8988T (cell line): ENCODE results near the gene ASPRV1.
"Not testable (repeated sequence)": the region's sequence is repeated elsewhere in the genome, so short reads cannot be mapped to it uniquely, and the experiment has no call there.

ENCODE experiments used
- DNase-seq: peaks from one replicate; pipeline ENCODE4 v3.0.0; 2011

ASPRV1 gene

DNA sequence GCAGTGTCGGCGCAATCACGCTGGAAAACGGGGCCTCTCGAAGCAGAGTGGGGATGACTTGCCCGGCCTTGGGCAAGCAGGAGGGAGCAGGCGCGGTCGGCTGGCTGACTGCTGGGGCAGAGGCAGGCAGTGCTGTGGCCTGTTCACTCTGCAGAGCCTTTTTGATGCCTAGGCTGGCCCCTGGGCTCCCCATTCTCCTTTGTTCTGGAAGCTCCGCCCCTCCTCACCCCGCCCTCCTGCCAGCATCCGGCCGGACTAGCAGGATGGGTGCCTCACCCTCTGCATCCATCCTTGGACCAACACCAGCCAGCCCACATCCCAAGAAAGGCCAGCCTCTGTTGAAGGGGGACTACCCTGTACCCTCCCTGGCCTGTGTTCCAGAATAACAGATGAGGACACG, at the start of gene ASPRV1:
Gene ASPRV1, minus strand, starts transcription at position 136 of the 400 bp plus-strand sequence. CDS start 195 bp downstream, outside the sequence.
- no peak for DNase-seq

DNA sequence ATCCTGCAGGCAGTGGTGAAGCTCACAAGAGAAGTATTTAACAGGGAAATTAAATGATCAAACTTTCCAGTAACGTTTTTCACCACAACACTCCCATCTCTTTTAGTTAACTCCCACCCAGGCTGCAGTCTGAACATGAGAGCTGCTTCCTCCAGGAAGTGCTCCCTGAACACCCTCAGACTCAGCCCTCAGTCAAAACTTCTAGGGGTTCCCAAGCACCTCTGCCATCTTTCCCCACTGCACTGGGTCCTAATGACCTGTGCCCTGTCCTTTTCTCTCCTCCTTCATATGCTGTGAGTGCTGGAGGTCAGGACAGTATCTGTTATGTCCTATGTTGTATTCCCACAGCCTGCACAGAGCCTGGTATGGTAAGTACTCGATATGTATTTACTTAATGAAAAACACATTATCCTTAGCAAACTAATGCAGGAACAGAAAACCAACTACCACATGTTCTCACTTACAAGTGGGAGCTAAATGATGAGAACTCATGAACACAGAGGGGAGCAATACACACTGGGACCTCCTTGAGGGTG, 49.2 kb upstream of the ASPRV1 start:
- no peak for DNase-seq

DNA sequence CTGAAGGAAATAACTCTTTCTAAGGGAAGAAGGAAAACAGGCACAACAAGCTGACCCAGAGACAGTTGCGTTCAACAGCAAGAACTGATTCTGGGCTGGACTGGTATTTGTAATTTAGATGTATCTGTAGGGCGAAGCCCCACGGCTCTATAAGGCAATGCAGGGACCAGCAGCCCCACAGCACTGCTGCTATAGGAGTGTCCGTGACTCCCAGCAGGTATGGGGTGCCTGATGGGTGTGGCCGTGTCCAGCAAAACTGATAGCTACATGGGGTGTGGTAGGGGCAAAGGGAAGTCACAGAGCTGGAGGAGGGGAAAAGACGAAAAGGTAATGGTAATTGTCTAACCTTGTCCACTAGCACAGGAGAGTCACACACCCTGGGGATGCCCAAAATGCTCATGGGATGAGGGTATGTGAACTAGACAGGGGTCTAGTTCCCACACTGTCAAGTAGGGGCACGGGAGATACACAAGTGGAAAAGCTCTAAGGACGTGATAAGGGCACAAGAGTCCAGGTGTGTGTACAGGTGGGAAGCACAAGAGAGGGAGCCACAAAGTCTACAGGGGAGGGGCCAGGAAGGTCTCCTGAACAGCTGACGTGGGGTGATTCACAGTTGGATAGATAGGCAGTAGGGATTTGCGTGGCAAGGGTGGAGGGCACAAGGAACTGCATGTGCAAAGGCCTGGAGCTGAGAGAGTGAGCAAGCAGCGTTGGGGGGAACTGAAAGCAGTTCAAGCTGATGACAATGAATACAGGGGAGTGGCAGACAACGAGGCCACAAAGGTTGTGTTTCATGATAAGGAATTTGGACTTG, 48.5 kb upstream of the ASPRV1 start:
- no peak for DNase-seq

DNA sequence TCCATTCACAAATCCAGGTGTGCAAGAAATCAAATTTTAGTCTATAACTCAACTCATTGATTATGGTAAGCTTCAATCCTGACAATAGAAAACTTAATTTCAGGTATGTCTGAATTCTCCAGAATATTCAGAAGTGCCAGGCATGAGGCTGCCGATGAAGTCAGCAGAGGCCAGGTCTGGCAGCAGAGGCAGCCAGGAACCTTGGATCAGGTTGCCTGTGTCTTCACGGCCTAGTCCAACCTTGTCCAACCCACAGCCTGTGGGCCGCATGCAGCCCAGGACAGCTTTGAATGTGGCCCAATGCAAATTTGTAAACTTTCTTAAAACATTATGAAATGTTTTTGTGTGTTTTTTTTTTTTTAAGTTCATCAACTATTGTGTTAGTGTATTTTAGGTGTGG, 46.9 kb upstream of the ASPRV1 start:
- DNase-seq: no peak

DNA sequence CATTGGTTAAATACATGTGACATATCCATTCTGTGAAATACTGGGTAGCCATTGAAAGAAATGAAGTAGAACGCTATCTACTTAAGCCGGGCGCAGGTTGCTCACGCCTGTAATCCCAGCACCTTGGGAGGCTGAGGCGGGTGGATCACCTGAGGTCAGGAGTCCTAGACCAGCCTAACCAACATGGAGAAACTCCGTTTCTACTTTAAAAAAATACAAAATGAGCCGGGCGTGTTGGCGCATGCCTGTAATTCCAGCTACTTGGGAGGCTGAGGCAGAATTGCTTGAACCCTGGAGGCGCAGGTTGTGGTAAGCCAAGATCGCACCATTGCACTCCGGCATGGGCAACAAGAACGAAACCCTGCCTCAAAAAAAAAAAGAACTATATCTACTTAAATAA, 45.7 kb upstream of the ASPRV1 start:
- no peak for DNase-seq

DNA sequence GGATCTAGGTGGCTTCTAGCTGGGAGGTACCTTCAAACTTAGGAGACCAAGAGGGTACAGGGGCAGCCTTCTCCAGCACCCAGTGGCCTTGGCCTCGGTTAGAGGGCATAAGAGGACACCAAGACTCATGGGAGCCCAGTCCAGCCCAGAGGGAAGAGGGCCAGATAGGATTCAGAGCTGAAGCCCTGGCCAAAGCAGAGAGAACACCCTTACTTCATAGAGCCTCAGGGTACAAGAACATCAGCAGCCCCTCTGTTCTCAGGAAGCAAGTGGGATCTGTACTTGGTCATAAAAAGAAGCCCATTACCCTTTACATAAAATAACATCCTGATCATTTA, 45.0 kb upstream of the ASPRV1 start:
- no peak for DNase-seq

DNA sequence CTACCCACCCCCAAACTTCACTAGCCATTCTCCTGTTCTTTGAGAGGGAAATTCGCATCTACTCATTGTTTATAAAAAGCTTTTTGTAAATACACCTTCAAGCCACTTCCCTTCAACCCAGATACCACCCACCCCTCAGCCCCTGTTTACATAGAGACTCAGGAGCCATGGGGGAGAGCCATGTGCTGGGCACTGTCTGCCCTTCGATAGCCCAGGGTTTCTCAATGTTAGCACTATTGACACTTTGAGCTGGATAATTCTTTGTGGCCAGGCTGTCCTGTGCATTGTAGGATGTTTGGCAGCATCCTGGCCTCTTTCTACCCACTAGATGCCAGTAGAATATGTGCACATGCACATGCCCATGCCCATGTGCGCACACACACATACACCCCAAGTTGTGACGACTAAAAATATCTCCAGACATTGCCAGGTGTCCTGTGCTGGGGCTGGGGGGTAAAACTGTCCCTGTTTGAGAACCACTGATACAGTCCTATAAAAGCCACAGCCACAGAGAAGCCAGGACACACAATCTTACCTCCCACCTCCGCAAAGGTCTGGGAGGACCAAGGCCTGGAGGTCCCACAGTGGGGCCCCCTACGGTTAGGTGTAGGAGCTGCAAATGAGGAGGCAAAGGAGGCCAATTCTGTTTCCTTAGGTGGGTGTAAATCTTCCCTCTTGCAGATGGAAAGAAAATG, 44.5 kb upstream of the ASPRV1 start:
- no peak for DNase-seq

DNA sequence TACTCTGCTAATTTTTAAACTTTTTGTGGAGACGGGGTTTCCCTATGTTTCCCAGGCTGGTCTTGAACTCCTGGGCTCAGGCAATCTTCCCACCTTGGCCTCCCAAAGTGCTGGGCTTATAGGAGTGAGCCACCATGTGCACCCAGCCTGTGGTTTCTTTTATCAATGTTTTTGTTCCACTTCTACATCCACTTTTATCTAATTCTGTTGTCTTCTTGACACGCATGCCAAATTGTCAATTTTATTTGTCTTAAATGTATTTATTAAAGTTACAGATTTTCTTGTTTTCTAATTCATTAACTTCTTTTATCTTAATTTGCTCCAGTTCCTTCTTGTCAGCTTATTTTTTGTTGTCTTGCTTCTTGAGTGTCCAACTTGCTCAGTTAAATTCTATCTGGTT, 43.8 kb upstream of the ASPRV1 start:
- DNase-seq: no peak

DNA sequence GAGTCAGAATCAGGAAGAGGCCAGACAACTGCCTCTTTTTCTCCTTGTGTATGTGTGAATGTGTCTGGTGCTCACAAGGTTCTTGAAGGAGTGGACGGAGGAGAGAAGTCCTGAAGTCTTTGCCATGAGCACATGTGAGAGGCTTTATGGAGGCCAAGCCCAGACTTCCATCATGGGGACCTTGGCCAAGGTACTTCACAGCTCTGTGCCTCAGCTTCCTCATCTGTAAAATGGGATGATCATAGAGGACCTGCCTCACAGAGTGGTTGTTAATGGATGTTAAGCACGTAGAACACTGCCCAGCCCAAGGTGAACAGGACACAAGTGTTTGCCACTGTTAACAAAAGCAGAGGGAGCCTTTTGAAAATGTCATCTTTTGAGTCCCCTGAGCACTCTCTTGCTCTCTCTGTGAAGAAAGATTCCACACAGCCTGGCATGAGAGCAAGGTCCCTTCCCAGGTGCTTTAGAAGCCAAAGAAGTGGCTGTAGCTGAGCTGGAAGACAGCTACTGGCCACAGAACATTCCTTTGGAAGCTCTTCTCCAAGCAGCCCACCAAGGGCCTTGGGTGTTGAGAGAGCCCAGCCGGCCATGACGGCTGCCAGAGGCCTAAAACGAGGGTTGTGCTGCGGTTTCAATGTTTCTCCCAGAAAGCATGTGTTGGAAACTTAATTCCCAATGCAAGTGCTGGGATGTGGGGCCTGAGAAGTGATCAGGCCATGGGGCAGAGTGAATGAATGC, 41.8 kb upstream of the ASPRV1 start:
- DNase-seq: no peak

DNA sequence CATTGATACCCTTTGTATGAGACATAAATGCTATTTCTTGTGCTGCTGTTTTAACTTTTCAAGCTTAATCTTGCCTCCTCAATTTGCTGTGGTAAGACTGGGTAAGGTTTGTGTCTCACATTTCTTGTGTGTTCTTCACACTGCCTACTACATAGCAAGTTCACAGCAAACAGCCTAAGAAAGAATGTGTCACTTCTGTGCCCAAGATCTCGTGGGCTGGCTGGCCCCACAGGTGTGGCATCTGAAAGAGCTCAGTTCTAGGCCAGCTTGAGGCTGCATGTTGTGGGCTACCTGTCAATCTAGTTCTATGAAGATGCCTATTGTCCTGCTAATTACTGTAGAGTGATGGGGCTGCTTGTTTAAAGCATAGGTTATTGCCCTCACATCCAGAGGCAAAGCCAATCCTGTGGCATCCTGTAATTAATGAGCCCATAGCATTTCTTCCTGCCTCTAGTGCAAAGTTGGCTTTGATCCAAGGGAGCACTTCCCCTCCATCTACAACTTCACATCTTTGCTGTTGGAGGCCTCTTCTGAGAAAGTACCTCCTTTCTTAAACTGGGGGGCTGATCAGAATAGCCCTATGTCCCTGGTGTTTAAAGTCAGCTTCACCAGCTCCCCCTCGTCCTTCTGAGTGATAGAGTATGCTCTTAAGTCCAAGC, 40.9 kb upstream of the ASPRV1 start:
- no peak for DNase-seq

DNA sequence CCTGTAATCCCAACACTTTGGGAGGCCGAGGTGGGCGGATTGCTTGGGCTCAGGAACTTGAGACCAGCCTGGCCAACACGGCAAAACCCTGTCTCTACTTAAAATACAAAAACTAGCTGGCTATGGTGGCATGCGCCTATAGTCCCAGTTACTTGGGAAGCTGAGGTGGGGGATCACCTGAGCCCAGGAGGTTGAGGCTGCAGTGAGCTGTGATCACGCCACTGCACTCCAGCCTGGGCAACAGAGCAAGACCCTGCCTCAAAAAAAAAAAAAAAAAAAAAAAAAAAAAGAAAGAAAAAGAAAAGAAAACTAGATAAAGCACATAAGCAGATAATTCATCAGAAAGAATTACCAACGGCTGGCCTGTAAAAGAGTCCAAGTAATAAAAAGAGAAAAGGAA, 39.1 kb upstream of the ASPRV1 start:
- DNase-seq: not testable (repeated sequence)

DNA sequence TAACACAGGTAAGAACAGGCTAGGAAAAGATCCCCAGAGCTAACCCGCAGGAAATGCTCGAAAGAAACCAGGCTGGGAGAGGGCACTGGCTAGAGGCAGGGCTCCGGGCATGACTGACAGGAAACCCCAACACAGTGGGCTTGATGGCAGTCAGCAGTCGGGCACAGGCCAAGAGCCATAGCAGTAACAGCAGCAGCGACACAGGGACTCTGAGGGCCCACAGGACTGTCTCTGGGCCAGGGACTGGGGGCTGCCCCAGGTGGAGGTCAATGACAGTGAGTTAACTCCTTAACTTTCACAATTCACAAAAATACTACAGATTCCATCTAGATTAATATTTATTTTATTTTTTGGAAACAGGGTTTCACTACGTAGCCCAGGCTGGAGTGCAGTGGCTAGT, 37.3 kb upstream of the ASPRV1 start:
- no peak for DNase-seq

DNA sequence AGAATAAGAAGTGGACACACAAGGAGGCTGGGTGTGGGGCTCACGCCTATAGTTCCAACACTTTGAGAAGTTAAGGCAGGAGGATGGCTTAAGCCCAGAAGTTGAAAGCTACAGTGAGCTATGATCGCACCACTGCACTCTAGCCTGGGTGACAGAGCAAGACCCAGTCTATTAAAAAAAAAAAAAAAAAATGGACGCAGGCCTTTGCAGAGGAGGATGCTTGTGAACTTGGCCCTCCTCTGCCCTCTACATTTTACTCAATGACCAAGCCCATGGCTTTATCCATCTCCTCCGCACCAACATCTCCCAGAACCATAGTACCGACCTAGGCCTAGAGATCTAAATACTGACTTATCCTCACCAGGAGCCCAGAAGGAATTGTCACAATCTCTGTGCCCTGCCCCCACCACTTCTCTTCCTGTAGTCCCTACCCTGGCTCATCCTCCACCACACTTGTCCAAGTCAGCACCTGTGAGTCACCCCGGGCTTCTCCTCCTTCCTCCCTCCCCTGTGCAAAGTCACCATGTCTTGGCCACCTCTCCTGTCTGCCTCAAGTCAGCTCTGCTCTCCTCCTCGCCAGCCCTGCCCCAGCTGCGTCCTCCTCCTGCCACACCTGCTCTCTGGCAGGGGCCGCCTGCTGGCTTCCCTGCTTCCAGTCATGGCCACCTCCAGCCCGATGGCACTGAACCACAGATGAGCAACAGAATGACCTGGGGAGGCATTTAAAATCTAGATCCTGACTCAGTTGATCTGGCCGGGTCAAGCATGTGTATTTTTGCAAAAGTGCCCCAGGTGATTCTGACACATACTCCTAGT, 35.8 kb upstream of the ASPRV1 start:
- no peak for DNase-seq

DNA sequence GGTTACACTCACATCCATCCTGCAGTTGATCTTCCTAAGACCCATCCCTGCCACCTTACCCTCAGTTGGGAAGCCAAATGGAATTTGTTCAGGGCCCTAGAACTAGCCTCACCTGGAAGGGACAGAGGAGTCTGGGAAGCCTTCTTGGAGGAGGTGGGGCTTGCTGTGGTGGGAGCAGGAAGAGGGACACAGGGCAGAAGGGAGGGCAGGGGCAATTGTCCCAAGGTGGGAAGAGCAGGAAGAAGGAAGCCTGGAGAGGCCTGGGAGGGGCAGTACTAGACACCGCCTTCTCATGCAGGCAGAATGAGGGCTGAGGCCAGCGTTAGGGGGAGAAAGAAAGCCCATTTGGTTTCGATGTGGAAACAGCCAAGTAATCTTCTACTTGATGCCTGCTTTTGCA, 34.1 kb upstream of the ASPRV1 start:
- DNase-seq: no peak

DNA sequence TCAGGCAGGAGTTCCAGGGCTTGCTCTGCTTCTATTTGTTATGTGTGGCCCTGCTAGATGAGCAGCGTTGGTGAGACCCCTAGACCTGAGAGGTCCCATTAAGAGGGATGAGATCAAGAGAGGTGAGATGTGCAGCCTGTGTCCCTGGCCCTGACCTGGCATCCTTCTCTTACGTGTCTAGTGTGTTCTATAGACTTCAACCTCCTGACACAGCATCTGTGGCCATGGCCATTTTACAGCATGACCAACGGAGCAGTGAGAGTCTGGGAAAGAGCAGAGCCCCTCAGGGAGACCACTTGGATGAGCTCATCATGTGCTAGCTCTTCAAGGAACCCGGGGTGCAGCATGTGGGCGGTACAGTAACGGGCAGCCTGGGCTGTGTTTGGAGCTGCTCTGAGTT, 32.7 kb upstream of the ASPRV1 start:
- DNase-seq: no peak

DNA sequence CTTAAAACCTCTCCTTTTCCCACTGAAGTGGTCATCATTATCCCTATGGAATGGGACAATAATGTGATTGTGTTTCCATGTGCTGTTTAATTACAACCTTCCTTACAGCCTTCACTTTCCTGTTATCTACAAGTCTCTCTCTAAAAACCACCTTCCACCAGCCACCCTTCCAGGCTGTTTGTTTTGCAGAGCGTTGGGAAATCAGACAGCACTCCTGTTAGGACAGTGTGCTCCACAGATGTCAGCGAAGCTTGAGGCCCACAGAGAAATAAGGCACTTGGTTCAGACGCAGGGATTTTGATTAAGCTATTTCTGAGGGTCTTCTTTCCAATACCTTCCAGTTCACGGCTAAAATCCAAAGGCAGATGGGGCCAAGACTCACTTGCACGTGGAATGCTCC, 32.3 kb upstream of the ASPRV1 start:
- DNase-seq: no peak

DNA sequence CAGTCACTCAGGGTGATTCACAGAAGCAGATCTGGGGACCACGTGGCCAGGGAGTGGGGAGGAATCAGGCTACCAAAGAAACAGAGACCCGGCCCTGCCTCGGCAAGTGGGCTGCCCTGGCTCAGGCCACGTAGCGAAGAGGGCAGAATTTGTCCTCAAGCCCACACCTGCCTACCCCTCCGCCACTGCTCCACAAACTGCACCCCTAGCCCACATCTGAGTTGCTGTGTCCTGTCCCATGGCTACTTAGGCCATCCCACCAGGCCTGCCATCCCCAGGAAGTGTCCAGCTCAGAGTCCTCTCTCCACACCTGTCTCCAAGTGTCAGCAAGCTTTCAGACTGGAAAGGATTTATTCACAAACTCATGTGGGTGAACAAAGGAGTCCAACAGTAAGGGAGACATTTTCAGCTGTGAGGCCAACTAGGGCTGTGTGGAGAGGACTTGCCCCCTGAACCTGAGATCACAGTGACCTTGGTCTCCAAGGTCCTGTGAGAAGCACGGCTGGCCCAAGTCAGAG, 31.7 kb upstream of the ASPRV1 start:
- no peak for DNase-seq

DNA sequence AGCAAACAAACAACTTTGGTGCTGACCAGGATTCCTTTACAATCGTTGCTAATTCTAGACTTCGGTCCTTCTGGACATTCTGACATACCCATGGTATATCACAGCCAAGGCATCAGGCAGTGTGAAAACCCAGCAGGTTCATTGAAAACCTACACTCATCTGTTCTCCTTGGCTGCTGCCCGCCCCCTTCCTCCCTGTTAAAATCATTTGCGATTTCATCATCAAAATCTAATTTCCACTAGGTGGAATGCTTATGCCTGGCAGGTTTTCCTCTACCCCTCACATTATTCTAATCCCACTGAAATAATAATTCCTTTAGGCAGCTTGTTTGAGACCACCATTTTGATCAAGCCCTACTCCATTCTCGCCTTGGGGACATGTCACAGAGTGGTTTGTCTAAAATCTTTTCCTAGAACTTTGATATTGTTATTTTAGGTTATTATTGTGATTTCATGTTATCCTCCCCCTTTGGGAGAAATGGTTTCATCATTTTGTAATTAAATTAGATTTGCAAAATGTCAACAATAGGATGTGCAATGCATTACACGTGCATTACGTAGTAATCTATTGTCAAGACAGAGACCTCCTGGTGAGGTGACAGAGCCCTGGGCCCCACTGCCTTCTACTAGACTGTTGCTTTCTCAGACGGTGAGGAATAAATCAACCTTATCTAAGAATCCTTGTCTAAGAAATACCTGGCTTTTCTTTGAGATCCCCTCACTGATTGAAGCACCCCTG, 31.0 kb upstream of the ASPRV1 start:
- DNase-seq: no peak

DNA sequence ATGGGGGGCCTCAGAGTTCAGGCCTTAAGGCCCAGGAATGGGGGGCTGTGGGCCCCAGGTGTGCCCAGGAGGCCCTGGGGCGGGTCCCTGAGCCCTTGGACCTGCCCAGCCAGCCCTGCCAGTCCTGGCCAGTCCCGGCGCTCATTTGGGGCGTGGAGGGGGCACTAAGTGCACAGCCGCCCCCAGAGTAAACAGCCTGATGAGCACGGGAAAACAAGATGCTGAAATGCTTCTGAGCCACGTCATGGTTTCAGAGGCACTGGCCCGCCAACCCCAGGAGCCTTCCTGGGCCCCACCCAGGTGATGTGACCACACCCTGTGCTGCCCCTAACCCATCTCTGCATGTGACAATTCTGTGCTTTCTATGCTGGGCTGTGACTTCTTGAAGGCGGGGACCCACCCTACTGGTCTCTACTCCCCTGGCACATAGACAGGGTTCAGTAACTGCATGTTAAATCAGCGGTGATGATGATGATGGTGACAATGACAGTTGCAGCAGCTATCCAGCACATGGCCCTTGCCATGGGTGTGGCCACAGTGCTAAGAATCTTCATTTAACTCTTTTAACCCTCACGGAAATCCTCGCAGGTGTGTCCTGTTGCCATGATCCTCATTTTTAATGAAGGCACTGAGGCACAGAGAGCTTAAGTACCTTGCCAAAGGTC, 28.1 kb upstream of the ASPRV1 start:
- no peak for DNase-seq

DNA sequence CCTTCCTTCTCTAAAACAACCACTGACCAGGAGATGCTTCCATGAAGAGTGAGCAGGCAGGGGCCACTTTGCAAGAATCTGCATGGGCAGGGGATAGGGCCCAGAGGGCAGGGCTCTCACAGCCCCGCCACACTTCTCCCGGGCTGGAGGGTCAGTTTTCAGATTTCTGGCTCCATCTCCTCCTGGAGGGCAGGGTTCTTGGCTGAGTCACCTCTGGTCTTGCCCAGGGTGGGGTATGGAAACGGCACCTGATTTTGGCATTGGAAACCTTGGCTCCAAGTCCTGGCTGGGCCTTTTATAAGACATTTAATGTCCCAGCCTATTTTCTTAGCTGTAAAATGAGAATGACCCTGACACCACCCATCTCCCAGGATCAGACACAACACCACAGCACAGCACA, 27.6 kb upstream of the ASPRV1 start:
- no peak for DNase-seq
